GM12891 (cell line): Measurements from ENCODE around the gene TBATA.

ENCODE experiments used
- POLR2A ChIP-seq: IDR thresholded peaks from 2 replicates; pipeline ENCODE4 v1.6.1; 2011; ENCODE audit warnings: low read depth, low read length, control low read depth
- POLR2AphosphoS5 ChIP-seq: IDR thresholded peaks from 2 replicates; pipeline ENCODE4 v1.6.1; 2011; ENCODE audit warnings: low read depth, low read length, control low read depth
- POU2F2 ChIP-seq: IDR thresholded peaks from 2 replicates; pipeline ENCODE4 v1.6.1; 2011; ENCODE audit warnings: low read depth, mild to moderate bottlenecking, control low read depth, low read length, moderate library complexity
- SPI1 ChIP-seq: IDR thresholded peaks from 2 replicates; pipeline ENCODE4 v1.6.1; 2011; ENCODE audit warnings: low read depth, low read length, control low read depth
- TAF1 ChIP-seq: IDR thresholded peaks from 2 replicates; pipeline ENCODE4 v1.6.1; 2011; ENCODE audit warnings: low read depth, low read length, control low read depth

- TF ChIP-seq POLR2AphosphoS5: no peak
- TF ChIP-seq POLR2A: no peak
- no peak for TF ChIP-seq TAF1
- no peak for TF ChIP-seq SPI1
- TF ChIP-seq POU2F2: no peak
These were observed 18.7 kb upstream of the TBATA start for GRCh38 chr10:70803775-70804420.
